SU-DHL-6 (cell line): Measurements from ENCODE around the gene PDE4B.

ENCODE experiments used
- EZH2phosphoT487 ChIP-seq: fragments of 200-600 bp; sonication (generic), shearing (Covaris generic); conservative IDR thresholded peaks from 2 replicates; pipeline ENCODE4 v1.6.1; 2018; ENCODE audit warnings: mild to moderate bottlenecking, antibody characterized with exemption, low read length, moderate library complexity, mixed read lengths
- TF ChIP-seq, protein P1 (sequence below): fragments of 200-600 bp; sonication (generic); IDR thresholded peaks from one replicate; pipeline ENCODE4 v1.5.1; 2017; ENCODE audit warnings: antibody characterized with exemption, mild to moderate bottlenecking, low read length, moderate library complexity; ENCODE audit not compliant: insufficient read depth, poor library complexity, severe bottlenecking

DNA sequence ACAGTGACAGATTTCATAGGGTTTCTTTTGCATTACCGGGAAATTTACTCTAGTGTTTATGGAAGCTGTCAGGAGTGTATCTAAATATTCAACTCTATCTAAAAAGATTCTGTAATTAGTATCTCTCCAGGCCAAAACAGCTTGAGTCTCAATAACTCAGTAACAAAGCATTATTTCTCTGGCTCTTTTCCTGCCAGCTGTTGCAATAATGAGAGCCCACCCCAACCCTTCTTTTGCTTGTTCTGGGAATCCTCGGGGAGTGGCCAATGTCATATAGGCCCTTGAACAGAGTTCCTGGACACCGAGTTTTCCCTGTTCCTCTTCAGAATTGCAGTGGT is 621.1 kb downstream of the PDE4B start:
- TF ChIP-seq, protein P1, sequence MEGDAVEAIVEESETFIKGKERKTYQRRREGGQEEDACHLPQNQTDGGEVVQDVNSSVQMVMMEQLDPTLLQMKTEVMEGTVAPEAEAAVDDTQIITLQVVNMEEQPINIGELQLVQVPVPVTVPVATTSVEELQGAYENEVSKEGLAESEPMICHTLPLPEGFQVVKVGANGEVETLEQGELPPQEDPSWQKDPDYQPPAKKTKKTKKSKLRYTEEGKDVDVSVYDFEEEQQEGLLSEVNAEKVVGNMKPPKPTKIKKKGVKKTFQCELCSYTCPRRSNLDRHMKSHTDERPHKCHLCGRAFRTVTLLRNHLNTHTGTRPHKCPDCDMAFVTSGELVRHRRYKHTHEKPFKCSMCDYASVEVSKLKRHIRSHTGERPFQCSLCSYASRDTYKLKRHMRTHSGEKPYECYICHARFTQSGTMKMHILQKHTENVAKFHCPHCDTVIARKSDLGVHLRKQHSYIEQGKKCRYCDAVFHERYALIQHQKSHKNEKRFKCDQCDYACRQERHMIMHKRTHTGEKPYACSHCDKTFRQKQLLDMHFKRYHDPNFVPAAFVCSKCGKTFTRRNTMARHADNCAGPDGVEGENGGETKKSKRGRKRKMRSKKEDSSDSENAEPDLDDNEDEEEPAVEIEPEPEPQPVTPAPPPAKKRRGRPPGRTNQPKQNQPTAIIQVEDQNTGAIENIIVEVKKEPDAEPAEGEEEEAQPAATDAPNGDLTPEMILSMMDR = no peak
- TF ChIP-seq EZH2phosphoT487 = no peak
